NK-92 (cell line): ENCODE results near the gene ACSBG1.

Experiments used
- DNase-seq: peaks from one replicate; lab custom pipeline; 2025; ENCODE audit not compliant: unreplicated experiment; lab: John Stamatoyannopoulos, UW

Gene ACSBG1, protein sequence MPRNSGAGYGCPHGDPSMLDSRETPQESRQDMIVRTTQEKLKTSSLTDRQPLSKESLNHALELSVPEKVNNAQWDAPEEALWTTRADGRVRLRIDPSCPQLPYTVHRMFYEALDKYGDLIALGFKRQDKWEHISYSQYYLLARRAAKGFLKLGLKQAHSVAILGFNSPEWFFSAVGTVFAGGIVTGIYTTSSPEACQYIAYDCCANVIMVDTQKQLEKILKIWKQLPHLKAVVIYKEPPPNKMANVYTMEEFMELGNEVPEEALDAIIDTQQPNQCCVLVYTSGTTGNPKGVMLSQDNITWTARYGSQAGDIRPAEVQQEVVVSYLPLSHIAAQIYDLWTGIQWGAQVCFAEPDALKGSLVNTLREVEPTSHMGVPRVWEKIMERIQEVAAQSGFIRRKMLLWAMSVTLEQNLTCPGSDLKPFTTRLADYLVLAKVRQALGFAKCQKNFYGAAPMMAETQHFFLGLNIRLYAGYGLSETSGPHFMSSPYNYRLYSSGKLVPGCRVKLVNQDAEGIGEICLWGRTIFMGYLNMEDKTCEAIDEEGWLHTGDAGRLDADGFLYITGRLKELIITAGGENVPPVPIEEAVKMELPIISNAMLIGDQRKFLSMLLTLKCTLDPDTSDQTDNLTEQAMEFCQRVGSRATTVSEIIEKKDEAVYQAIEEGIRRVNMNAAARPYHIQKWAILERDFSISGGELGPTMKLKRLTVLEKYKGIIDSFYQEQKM

GRCh38 chr15:78234515-78235040 lies at the start of gene ACSBG1:
ACSBG1 (minus strand) TSS chr15:78234565; CDS start chr15:78234501, 64 bp downstream.
- no peak for DNase-seq

DNA sequence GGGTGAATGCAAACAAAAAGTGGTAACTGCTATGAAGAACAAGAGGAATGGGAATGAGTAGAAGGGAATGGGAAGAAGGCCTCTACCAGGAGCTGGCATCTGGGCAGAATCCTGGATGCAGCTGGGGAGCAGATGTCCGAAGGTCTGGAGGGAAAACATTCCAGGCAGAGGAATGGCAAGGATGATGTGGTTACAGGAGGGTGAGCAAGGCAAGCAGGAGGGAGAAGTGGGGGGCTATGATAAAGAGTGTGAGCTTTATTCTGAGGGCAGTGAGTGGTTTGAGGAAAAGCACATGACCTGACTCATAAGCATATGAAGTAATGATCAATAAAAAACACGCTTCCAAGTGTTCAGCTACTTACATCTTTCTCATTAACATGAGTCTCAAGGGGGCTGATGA lies 48.0 kb upstream of the ACSBG1 start:
- no peak for DNase-seq

DNA sequence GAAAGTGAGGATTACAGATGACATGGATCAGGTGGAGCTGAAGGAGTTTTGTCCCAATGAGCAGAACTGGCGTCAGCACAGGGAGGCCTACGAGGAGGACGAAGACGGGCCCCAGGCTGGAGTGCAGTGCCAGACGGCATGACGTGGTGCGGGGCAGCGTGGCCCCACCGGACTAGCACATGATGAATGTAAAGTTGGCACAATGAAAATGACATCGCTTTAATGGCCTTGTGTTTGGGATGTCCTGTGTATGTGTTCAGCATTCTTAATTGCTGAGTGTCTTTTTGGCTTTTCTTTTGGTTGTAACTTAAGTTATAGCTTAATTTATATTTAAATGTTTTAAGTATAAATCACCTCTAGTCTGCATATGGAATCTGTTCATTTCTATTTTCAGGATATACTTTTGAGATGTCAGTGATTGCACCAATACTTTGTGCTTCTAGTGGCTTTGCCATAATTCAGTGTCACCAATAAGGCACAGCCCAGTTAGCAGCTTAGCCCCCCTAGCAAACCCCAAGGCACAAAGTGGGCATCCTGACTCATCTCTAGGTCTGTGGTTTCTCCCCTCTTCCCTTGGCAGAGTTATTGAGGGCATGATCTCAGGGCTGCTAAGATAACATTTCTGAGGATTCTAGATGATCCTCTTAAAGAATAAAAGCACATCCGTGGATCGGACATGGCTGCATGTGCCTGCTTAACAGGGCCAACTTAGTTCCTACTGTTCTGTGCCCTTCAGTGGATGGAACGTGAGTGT lies 46.1 kb upstream of the ACSBG1 start:
- no peak for DNase-seq

DNA sequence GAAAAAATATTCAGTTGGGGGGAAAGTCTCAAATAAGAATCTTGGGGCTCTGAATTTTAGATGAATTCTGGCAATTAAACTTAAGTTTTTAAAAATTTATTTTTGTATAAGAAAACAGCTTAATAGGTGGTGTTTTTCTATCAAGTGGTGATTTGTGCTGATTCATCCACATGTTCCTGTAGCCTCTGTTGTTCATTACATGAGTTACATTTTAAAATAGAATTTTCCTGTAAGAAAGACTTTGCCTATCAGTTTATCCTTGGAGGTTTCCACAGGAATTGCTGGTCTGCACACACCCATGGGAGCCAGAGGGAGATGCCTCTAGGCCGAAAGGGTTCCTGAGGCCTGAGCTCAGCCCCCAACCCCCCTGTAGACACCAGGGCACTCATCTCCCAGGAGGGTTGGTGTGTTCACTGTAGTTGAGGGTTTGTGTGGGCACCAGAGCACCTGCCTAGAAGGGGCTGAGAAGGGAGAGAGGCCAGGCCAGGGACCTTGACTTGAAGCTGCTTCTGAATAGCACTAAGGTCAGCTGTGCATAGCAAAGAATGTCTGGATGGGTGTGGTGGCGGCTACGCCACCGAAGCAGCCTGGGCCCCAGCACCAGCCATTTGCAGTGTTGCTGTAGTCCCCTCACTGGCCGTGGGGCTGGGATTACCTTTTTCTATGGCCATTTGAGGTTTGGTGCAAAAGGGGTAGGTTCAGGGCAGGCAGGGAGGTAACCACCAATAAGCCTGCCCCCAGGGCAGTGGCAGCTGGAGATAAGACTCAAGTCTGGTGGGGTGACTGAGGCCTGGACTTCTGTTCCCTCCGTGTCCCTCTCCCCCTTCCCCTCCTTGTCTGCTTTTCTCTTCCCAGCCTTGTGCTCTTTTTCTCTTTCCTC lies 41.9 kb upstream of the ACSBG1 start:
- no peak for DNase-seq

- no peak for DNase-seq
Measured at GRCh38 chr15:78274994-78275393, 40.6 kb upstream of the ACSBG1 start.

DNA sequence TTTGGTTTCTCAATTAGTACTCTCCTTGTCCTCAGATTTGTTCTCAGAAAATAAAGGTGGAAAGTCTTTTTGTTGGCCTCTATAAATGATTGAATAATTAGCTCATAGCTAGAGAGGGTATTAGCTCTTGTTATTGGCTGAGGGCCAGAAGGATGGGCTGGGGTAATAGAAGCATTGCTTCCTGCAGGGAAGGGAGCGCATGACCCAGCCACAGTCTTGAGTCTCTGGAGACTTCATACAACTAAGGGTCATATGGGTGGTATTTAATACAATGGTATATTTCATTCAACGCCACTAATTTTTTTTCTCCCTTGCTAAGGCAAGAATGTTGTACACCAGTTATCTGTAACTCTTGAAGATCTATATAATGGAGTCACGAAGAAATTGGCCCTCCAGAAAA lies 38.4 kb upstream of the ACSBG1 start:
- DNase-seq = no peak

- no peak for DNase-seq
Measured at GRCh38 chr15:78272316-78272715, 38.0 kb upstream of the ACSBG1 start.

GRCh38 chr15:78266806-78267205 lies 32.4 kb upstream of the ACSBG1 start:
- no peak for DNase-seq

GRCh38 chr15:78266229-78266628 lies 31.9 kb upstream of the ACSBG1 start:
- no peak for DNase-seq

- no peak for DNase-seq
Measured at GRCh38 chr15:78265752-78266224, 31.4 kb upstream of the ACSBG1 start.

DNA sequence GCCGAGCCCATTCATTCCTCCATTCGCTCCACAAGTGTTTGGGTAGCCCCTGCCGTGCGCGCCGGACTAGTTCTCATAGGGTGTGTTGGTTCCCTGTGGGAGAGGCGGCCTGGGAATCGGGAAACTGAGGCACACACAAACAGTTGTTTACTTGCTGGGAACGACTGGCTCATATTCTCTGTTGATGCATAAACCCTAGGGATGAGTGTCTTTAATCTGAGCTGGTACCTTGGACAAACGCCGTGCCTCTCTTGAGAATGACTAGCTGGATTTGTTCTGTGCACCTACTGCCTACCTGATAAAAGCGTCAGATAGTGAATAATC lies 30.7 kb upstream of the ACSBG1 start:
- DNase-seq = no peak

- DNase-seq = no peak
Measured at GRCh38 chr15:78264304-78265136, 30.2 kb upstream of the ACSBG1 start, which contains the start of gene DNAJA4. DNAJA4 (plus strand) TSS chr15:78264562; CDS start chr15:78264764, 202 bp downstream.

DNA sequence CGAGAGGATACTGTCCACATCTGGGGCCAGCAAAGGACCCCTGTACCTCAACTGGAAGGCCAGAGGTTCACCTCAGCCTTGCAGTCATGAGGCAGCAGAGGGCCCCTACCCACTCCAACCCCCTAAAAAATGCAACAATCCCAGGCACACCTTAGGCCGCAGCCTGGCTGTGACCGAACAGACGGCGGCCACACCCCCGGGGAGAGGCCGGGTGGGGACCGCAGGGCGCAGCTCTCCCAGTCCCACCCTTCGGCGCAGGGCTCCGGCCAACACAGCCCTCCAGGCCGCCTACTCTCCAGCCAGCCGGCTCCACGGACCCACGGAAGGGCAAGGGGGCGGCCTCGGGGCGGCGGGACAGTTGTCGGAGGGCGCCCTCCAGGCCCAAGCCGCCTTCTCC lies 29.5 kb upstream of the ACSBG1 start:
- no peak for DNase-seq

DNA sequence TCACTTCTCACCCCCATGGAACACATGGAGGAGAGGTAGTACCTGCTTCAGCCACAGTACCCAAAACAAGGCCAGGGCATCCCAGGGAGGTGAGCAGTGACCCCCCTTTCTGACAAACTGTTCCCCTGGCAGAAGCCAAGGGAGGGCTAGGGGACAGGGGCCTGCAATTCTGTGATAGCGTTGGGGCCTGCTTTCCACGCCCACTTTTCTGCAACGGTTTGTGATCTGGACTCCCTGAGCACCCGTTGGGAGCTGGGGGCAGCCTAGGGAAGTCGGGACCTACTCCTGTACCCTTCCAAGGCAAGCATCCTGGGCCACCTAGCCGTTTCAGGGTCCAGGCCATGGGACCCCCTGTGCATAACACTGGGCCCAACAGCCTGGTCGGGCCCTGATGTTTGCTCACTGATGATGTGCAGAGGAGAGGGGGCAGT lies 29.0 kb upstream of the ACSBG1 start:
- no peak for DNase-seq

DNA sequence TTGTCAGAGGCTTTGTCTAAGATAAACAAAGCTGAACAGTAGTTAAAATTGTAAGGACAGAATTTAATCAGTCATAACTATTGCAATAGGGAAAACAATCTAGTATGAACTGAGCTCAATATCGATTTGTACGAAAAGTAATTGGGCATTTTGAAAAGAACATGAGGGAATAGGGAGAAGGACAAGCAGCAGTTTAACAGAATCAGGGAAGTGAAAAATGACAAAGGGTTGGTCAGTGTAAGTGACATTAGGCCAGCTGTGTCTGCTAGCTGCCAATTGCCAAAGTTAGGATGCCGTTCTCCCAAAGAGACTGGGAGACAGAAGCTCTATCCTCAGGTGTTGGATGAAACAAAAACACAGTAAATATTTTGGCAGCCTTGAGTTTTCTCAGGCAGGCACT lies 26.7 kb upstream of the ACSBG1 start:
- DNase-seq = no peak

DNA sequence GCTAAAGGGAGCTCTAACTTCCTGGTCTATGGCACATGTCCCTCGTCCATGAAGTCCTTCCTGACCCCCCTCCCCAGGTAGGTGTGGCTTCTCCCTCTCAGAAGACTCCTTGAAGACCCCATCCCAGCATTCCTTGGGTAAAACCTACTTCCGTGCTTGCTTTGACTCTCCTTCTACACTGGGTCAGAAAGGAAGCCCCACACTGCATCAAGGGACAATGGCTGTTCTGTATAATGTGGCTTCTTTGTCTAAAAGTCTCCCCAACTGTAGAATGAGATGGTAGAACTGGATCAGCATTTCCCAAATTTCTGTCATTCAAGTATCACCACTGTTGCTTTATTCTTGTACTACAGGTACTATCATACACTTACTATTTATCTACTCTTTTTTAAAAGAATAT lies 26.1 kb upstream of the ACSBG1 start:
- no peak for DNase-seq

- no peak for DNase-seq
Measured at GRCh38 chr15:78259232-78259631, 24.9 kb upstream of the ACSBG1 start.

DNA sequence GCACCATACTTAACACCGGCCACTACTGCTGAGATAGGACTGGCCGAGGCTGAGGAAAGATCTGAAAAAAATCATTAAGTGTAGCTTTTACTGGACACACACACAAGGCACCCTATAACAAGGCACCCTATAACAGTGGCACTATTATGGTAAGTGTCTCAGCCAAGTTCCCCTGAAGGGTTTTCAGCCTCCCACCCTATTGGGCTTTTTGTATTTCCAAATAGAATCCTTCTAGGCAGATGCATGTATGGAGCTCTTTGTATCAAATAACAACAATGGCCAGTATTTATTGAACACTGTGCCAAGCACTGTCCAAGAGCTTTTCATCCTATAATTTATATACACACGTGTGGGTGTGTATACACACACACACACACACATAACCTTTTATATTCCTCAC lies 23.3 kb upstream of the ACSBG1 start:
- DNase-seq = no peak

- DNase-seq = no peak
Measured at GRCh38 chr15:78256044-78256437, 21.7 kb upstream of the ACSBG1 start.
